ENCODE results near the gene NEK5.

The NEK5 gene

GRCh38 chr13:52010890-52011631 lies 117.8 kb downstream of the NEK5 start, which contains the start of gene ATP7B:
TSS of gene ATP7B (minus strand) at chr13:52011450. CDS start at chr13:52011337, 113 bp downstream.
- no peak for DNase-seq (ENCODE audit: low spot score)

- DNase-seq (ENCODE audit: low spot score) = no peak
Observed at GRCh38 chr13:52009946-52010345, 118.9 kb downstream of the NEK5 start.

GRCh38 chr13:52006523-52007245 lies 122.2 kb downstream of the NEK5 start:
- DNase-seq (ENCODE audit: low spot score) = no peak

- no peak for DNase-seq (ENCODE audit: low spot score)
Observed at GRCh38 chr13:52005841-52006522, 122.9 kb downstream of the NEK5 start.

GRCh38 chr13:52004511-52005170 lies 124.2 kb downstream of the NEK5 start:
- no peak for DNase-seq (ENCODE audit: low spot score)

GRCh38 chr13:52003541-52003940 lies 125.3 kb downstream of the NEK5 start:
- DNase-seq (ENCODE audit: low spot score) = no peak

GRCh38 chr13:52002361-52002760 lies 126.5 kb downstream of the NEK5 start:
- no peak for DNase-seq (ENCODE audit: low spot score)

- no peak for DNase-seq (ENCODE audit: low spot score)
Observed at GRCh38 chr13:52001120-52001731, 127.6 kb downstream of the NEK5 start.

GRCh38 chr13:51999921-52000320 lies 129.0 kb downstream of the NEK5 start:
- no peak for DNase-seq (ENCODE audit: low spot score)

GRCh38 chr13:51999510-51999911 lies 129.4 kb downstream of the NEK5 start:
- no peak for DNase-seq (ENCODE audit: low spot score)

GRCh38 chr13:51998723-51999509 lies 130.0 kb downstream of the NEK5 start:
- DNase-seq (ENCODE audit: low spot score) = no peak

GRCh38 chr13:51997641-51998330 lies 131.1 kb downstream of the NEK5 start:
- DNase-seq (ENCODE audit: low spot score) = no peak

GRCh38 chr13:51997186-51997585 lies 131.7 kb downstream of the NEK5 start:
- no peak for DNase-seq (ENCODE audit: low spot score)

- DNase-seq (ENCODE audit: low spot score) = no peak
Observed at GRCh38 chr13:51996641-51997040, 132.2 kb downstream of the NEK5 start.

- DNase-seq (ENCODE audit: low spot score) = no peak
Observed at GRCh38 chr13:51995677-51996551, 133.0 kb downstream of the NEK5 start.

- no peak for DNase-seq (ENCODE audit: low spot score)
Observed at GRCh38 chr13:51993713-51994112, 135.2 kb downstream of the NEK5 start.

GRCh38 chr13:51988988-51989618 lies 139.8 kb downstream of the NEK5 start:
- no peak for DNase-seq (ENCODE audit: low spot score)
